ENCODE measurements around the gene DGCR8. TPM values are rescaled to one million over a fixed set of nuclear protein-coding genes. Genes with fewer than 3 reads are reported as not detected.

DGCR8 gene
- total RNA-seq, 1 donor from 2014 or later: 38.1 TPM

GRCh38 chr22:20142711-20143621, 62.9 kb downstream of the DGCR8 start:
- Histone ChIP-seq H3K27ac (ENCODE audit: low read depth, low read length) (no peak overlapping the region), H3K9ac (ENCODE audit: low read depth in 1 of 3, low read length in 3 of 3) (no peak overlapping the region), H3K27me3 (ENCODE audit: control insufficient read depth in 3 of 3, insufficient read depth in 3 of 3, low read length in 3 of 3) (no peaks in the 10 kb centered on the region), H3K36me3 (ENCODE audit: control insufficient read depth in 3 of 3, insufficient read depth in 3 of 3, low read length in 3 of 3) (peaks cover 11 to 16% (median 16%) of the 10 kb centered on the region in 3 donors), H3K9me3 (ENCODE audit: control insufficient read depth in 3 of 3, low read length in 3 of 3) (no peaks in the 10 kb centered on the region), H3K4me3 (ENCODE audit: low read length in 3 of 3) (no peak overlapping the region), H3K4me1 (ENCODE audit: control insufficient read depth in 3 of 3, insufficient read depth in 3 of 3, low read length in 3 of 3) (peaks cover 3 to 6% (median 6%) of the 10 kb centered on the region in 3 donors)

DNA sequence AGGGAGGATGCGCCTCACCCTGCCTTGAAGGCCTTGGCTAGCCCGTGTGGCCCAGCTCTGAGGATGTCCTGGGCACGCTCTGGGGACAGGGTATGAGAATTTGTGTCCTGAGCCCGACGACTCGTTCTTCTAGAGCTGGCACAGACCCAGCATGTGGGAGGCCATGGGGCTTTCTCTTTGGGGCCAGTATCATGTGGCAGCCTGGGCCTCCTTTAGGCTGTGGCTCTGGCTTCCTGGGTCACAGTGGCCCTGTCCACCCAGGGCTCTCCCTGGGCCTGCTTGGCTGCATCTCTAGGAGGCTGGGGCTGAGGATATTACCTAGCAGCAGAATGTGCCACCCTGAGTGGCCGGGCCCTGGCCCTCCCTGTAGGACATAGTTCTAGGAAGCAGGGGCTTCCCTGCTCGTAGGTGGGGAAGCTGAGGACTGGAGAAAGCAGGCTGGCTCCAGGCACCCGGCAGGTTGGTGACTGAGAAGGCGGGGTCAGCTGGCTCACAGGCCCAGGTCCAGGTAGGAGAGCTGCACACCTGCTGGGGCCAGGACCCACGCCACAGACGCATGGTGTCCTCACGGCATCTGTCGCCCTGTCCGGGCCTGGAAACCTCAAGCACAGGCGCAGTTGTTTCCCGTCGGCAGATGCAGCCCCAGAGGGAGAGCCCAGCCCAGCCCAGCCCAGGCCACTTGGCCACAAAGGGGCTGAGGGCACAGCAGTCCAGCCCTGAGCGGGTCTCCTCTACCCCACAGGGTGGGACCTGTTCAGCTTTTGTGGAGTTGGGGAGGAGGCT, 64.0 kb downstream of the DGCR8 start:
- Histone ChIP-seq H3K36me3 (ENCODE audit: control insufficient read depth in 3 of 3, insufficient read depth in 3 of 3, low read length in 3 of 3) (peaks cover 11 to 16% (median 15%) of the 10 kb centered on the region in 3 donors), H3K4me3 (ENCODE audit: low read length in 3 of 3) (no peak overlapping the region), H3K9ac (ENCODE audit: low read depth in 1 of 3, low read length in 3 of 3) (no peak overlapping the region), H3K27me3 (ENCODE audit: control insufficient read depth in 3 of 3, insufficient read depth in 3 of 3, low read length in 3 of 3) (no peaks in the 10 kb centered on the region), H3K4me1 (ENCODE audit: control insufficient read depth in 3 of 3, insufficient read depth in 3 of 3, low read length in 3 of 3) (no peaks in the 10 kb centered on the region), H3K27ac (ENCODE audit: low read depth, low read length) (no peak overlapping the region), H3K9me3 (ENCODE audit: control insufficient read depth in 3 of 3, low read length in 3 of 3) (no peaks in the 10 kb centered on the region)

GRCh38 chr22:20145206-20145831, 65.3 kb downstream of the DGCR8 start:
- Histone ChIP-seq H3K27ac (ENCODE audit: low read depth, low read length) (no peak overlapping the region), H3K4me3 (ENCODE audit: low read length in 3 of 3) (no peak overlapping the region), H3K27me3 (ENCODE audit: control insufficient read depth in 3 of 3, insufficient read depth in 3 of 3, low read length in 3 of 3) (no peaks in the 10 kb centered on the region), H3K4me1 (ENCODE audit: control insufficient read depth in 3 of 3, insufficient read depth in 3 of 3, low read length in 3 of 3) (no peaks in the 10 kb centered on the region), H3K36me3 (ENCODE audit: control insufficient read depth in 3 of 3, insufficient read depth in 3 of 3, low read length in 3 of 3) (peaks cover 7 to 11% (median 7%) of the 10 kb centered on the region in 3 donors), H3K9ac (ENCODE audit: low read depth in 1 of 3, low read length in 3 of 3) (no peak overlapping the region), H3K9me3 (ENCODE audit: control insufficient read depth in 3 of 3, low read length in 3 of 3) (no peaks in the 10 kb centered on the region)

GRCh38 chr22:20145832-20146223, 65.8 kb downstream of the DGCR8 start:
- no peak overlapping the region for H3K27ac ChIP-seq (ENCODE audit: low read depth, low read length)
- no peak overlapping the region for H3K4me3 ChIP-seq (ENCODE audit: low read length in 3 of 3)
- H3K4me1 ChIP-seq (ENCODE audit: control insufficient read depth in 3 of 3, insufficient read depth in 3 of 3, low read length in 3 of 3): no peaks in the 10 kb centered on the region
- H3K27me3 ChIP-seq (ENCODE audit: control insufficient read depth in 3 of 3, insufficient read depth in 3 of 3, low read length in 3 of 3): no peaks in the 10 kb centered on the region
- peaks cover 7 to 11% (median 7%) of the 10 kb centered on the region in 3 donors for H3K36me3 ChIP-seq (ENCODE audit: control insufficient read depth in 3 of 3, insufficient read depth in 3 of 3, low read length in 3 of 3)
- no peak overlapping the region for H3K9ac ChIP-seq (ENCODE audit: low read depth in 1 of 3, low read length in 3 of 3)
- H3K9me3 ChIP-seq (ENCODE audit: control insufficient read depth in 3 of 3, low read length in 3 of 3): no peaks in the 10 kb centered on the region

DNA sequence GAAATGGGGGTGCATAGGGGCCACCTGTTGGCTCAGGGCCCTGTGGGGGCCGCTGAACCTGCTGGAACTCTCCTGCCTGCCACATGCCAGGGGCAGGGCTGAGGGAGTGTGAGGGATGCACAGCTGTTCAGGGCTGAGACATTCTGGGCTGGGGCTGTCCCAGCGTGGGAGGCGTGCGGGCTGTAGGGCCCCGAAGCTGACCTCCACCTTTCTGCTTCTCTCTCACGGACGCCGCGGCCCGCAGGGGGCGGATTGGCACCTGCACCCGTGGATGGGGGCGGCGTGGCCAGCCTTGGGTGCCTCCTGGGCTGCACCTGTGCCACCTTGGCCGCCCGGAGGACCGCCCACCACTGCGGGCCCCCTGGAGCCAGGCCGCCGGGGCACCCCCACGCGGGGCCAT, 66.7 kb downstream of the DGCR8 start:
- Histone ChIP-seq H3K27ac (ENCODE audit: low read depth, low read length) (no peak overlapping the region), H3K9ac (ENCODE audit: low read depth in 1 of 3, low read length in 3 of 3) (no peak overlapping the region), H3K9me3 (ENCODE audit: control insufficient read depth in 3 of 3, low read length in 3 of 3) (no peaks in the 10 kb centered on the region), H3K27me3 (ENCODE audit: control insufficient read depth in 3 of 3, insufficient read depth in 3 of 3, low read length in 3 of 3) (no peaks in the 10 kb centered on the region), H3K4me3 (ENCODE audit: low read length in 3 of 3) (no peak overlapping the region), H3K4me1 (ENCODE audit: control insufficient read depth in 3 of 3, insufficient read depth in 3 of 3, low read length in 3 of 3) (no peaks in the 10 kb centered on the region), H3K36me3 (ENCODE audit: control insufficient read depth in 3 of 3, insufficient read depth in 3 of 3, low read length in 3 of 3) (peaks cover 3 to 9% (median 3%) of the 10 kb centered on the region in 3 donors)

GRCh38 chr22:20147237-20147988, 67.4 kb downstream of the DGCR8 start:
- H3K4me1 ChIP-seq (ENCODE audit: control insufficient read depth in 3 of 3, insufficient read depth in 3 of 3, low read length in 3 of 3): no peaks in the 10 kb centered on the region
- no peak overlapping the region for H3K4me3 ChIP-seq (ENCODE audit: low read length in 3 of 3)
- no peak overlapping the region for H3K27ac ChIP-seq (ENCODE audit: low read depth, low read length)
- H3K27me3 ChIP-seq (ENCODE audit: control insufficient read depth in 3 of 3, insufficient read depth in 3 of 3, low read length in 3 of 3): no peaks in the 10 kb centered on the region
- H3K9me3 ChIP-seq (ENCODE audit: control insufficient read depth in 3 of 3, low read length in 3 of 3): no peaks in the 10 kb centered on the region
- no peak overlapping the region for H3K9ac ChIP-seq (ENCODE audit: low read depth in 1 of 3, low read length in 3 of 3)
- peaks cover under 1 to 9% (median 2%) of the 10 kb centered on the region in 3 donors for H3K36me3 ChIP-seq (ENCODE audit: control insufficient read depth in 3 of 3, insufficient read depth in 3 of 3, low read length in 3 of 3)

GRCh38 chr22:20148414-20148813, 68.4 kb downstream of the DGCR8 start:
- H3K9ac ChIP-seq (ENCODE audit: low read depth in 1 of 3, low read length in 3 of 3): no peak overlapping the region
- no peaks in the 10 kb centered on the region for H3K9me3 ChIP-seq (ENCODE audit: control insufficient read depth in 3 of 3, low read length in 3 of 3)
- peaks cover 0 to 6% (median 2%) of the 10 kb centered on the region in 3 donors for H3K36me3 ChIP-seq (ENCODE audit: control insufficient read depth in 3 of 3, insufficient read depth in 3 of 3, low read length in 3 of 3)
- H3K4me1 ChIP-seq (ENCODE audit: control insufficient read depth in 3 of 3, insufficient read depth in 3 of 3, low read length in 3 of 3): no peaks in the 10 kb centered on the region
- no peaks in the 10 kb centered on the region for H3K27me3 ChIP-seq (ENCODE audit: control insufficient read depth in 3 of 3, insufficient read depth in 3 of 3, low read length in 3 of 3)
- no peak overlapping the region for H3K27ac ChIP-seq (ENCODE audit: low read depth, low read length)
- H3K4me3 ChIP-seq (ENCODE audit: low read length in 3 of 3): no peak overlapping the region

DNA sequence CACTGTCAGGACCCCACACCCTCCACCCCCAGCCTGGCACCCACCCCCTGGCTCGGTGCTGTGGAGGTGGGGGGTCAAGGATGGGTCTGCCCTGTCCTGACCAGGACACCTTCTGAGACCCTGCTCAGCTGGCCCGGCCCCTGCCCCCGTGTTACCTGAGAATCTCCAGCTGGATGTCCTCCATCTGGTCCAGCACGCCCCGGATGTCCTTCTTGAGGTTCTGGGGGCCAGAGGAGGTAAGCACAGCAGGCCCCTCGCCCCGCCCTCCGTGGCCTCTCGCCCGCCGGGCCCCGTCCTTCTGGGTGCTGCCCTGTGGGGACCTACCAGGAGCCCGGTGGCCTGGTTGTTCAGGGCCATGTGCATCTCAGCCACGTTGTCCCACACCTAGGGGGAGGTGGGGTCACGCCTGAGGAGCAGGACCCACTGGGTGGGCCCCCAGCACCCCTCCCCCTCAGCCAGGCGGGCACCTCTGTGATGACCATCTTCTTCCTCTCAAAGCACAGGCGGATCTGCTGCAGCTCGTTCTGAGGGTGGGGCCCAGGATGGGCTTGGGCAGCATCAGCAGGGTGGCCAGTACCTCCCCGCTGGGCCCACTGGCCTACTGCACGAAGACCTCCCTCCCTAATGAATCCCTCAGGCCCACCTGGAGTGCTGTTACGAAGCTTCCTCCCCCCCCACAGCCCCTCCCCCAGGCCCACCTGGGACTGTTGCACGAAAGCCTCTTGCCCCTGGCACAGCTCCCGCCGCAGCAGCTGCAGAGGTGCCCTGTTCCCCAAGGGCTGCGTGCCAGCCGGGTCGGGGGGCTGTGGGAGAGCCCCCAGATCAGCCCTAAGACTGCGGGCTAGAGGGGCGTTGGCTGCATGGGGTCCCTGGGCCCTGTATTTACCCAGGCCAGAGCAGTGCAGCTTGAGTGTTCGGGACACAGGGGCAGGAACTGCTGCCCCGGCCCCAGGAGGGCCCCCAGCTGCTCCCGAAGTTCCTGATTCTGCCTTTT, 69.5 kb downstream of the DGCR8 start:
- H3K4me3 ChIP-seq (ENCODE audit: low read length in 3 of 3): no peak overlapping the region
- no peaks in the 10 kb centered on the region for H3K4me1 ChIP-seq (ENCODE audit: control insufficient read depth in 3 of 3, insufficient read depth in 3 of 3, low read length in 3 of 3)
- no peaks in the 10 kb centered on the region for H3K36me3 ChIP-seq (ENCODE audit: control insufficient read depth in 3 of 3, insufficient read depth in 3 of 3, low read length in 3 of 3)
- no peak overlapping the region for H3K27ac ChIP-seq (ENCODE audit: low read depth, low read length)
- peaks cover 0 to 7% (median 5%) of the 10 kb centered on the region in 3 donors for H3K27me3 ChIP-seq (ENCODE audit: control insufficient read depth in 3 of 3, insufficient read depth in 3 of 3, low read length in 3 of 3)
- H3K9ac ChIP-seq (ENCODE audit: low read depth in 1 of 3, low read length in 3 of 3): no peak overlapping the region
- no peaks in the 10 kb centered on the region for H3K9me3 ChIP-seq (ENCODE audit: control insufficient read depth in 3 of 3, low read length in 3 of 3)

Measured in skeletal muscle tissue (tissue), 4 donors.